H1 (cell line): ENCODE data around the gene RPS21. TPM values are rescaled to one million over a fixed set of nuclear protein-coding genes. Genes with fewer than 3 reads are reported as not detected.

Source experiments
- ATF2 ChIP-seq: IDR thresholded peaks from 2 replicates; pipeline ENCODE4 v1.6.1; 2012; ENCODE audit warnings: low read length, inconsistent platforms
- ATF3 ChIP-seq: IDR thresholded peaks from 2 replicates; pipeline ENCODE4 v1.6.1; 2011; ENCODE audit warnings: low read depth, mild to moderate bottlenecking, low read length; ENCODE audit not compliant: insufficient read depth
- BACH1 ChIP-seq: IDR thresholded peaks from 2 replicates; pipeline ENCODE4 v1.6.1; 2012; ENCODE audit warnings: low read length, improper control_type of control experiment
- CTCF ChIP-seq, 3 experiments: IDR thresholded peaks; 1 replicate in 2 of 3; 2 replicates in 1 of 3; pipeline versions ENCODE4 v1.5.1 to v1.6.1; 2011; ENCODE audit warnings: low read length in 3 of 3, mild to moderate bottlenecking in 3 of 3, inconsistent platforms in 2 of 3, low read depth in 1 of 3, moderate library complexity in 1 of 3; ENCODE audit not compliant: insufficient read depth in 1 of 3; ENCODE audit errors: control extremely low read depth in 1 of 3
- FOSL1 ChIP-seq: IDR thresholded peaks from 2 replicates; pipeline ENCODE4 v1.6.1; 2011; ENCODE audit warnings: mild to moderate bottlenecking, low read depth, low read length, moderate library complexity; ENCODE audit not compliant: insufficient read depth
- GTF2F1 ChIP-seq: IDR thresholded peaks from 2 replicates; pipeline ENCODE4 v1.6.1; 2012; ENCODE audit warnings: low read depth, low read length, improper control_type of control experiment, borderline replicate concordance
- HDAC6 ChIP-seq: IDR thresholded peaks from one replicate; pipeline ENCODE4 v1.7.1; 2012; ENCODE audit warnings: low read depth, mild to moderate bottlenecking, inconsistent platforms, low read length, moderate library complexity
- JUN ChIP-seq: IDR thresholded peaks from 2 replicates; pipeline ENCODE4 v1.6.1; 2011; ENCODE audit warnings: low read depth, mild to moderate bottlenecking, improper control_type of control experiment, low read length
- MAFK ChIP-seq: IDR thresholded peaks from 2 replicates; pipeline ENCODE4 v1.6.1; 2012; ENCODE audit warnings: low read depth, mild to moderate bottlenecking, improper control_type of control experiment, low read length
- NANOG ChIP-seq: IDR thresholded peaks from 2 replicates; pipeline ENCODE4 v1.6.1; 2011; ENCODE audit warnings: low read length, low read depth, mild to moderate bottlenecking, inconsistent platforms; ENCODE audit not compliant: insufficient read depth, poor library complexity, severe bottlenecking
- NRF1 ChIP-seq: IDR thresholded peaks from 2 replicates; pipeline ENCODE4 v1.6.1; 2011; ENCODE audit warnings: mild to moderate bottlenecking, low read depth, low read length, improper control_type of control experiment
- RFX5 ChIP-seq: IDR thresholded peaks from 2 replicates; pipeline ENCODE4 v1.6.1; 2011; ENCODE audit warnings: low read depth, low read length, improper control_type of control experiment, borderline replicate concordance
- RNF2 ChIP-seq: fragments of 200-900, 300-1000 bp; sonication (generic); IDR thresholded peaks from 2 replicates; pipeline ENCODE4 v1.7.1; 2016; ENCODE audit warnings: borderline replicate concordance, low read depth, mild to moderate bottlenecking, antibody characterized with exemption, low read length; ENCODE audit not compliant: poor library complexity, severe bottlenecking; ENCODE audit errors: missing control alignments
- RXRA ChIP-seq: IDR thresholded peaks from 2 replicates; pipeline ENCODE4 v1.6.1; 2011; ENCODE audit warnings: low read depth, mild to moderate bottlenecking, low read length, moderate library complexity; ENCODE audit not compliant: insufficient read depth
- SIN3A ChIP-seq, 2 experiments: IDR thresholded peaks in 1 of 2; conservative IDR thresholded peaks in 1 of 2; 2 replicates each; pipeline ENCODE4 v1.6.1; 2011 to 2012; ENCODE audit warnings: low read length in 2 of 2, improper control_type of control experiment in 1 of 2, low read depth in 1 of 2, mild to moderate bottlenecking in 1 of 2
- SP4 ChIP-seq: IDR thresholded peaks from 2 replicates; pipeline ENCODE4 v1.6.1; 2012; ENCODE audit warnings: low read length, inconsistent platforms
- SUZ12 ChIP-seq: fragments of 200-600 bp; sonication (generic); IDR thresholded peaks from 2 replicates; pipeline ENCODE4 v1.6.1; 2012; ENCODE audit warnings: mild to moderate bottlenecking, inconsistent platforms, low read length, moderate library complexity, mixed read lengths
- YY1 ChIP-seq: IDR thresholded peaks from 2 replicates; pipeline ENCODE4 v1.6.1; 2011; ENCODE audit warnings: low read depth, mild to moderate bottlenecking, low read length
- polyA plus RNA-seq, 7 experiments: library from polyadenylated mRNA; depleted of rRNA in 3 of 7; stranded (reverse) in 5 of 7; unstranded in 2 of 7; fragments of >200 nt in 5 of 7; fragments of 200-250 nt in 2 of 7; gene quantifications; 1 replicate in 5 of 7; 2 replicates in 1 of 7; 4 replicates in 1 of 7; pipeline versions ENCODE4 v1.2.1 to v1.2.3, GENCODE V29; 2011 to 2013; ENCODE audit warnings: missing spikeins in 2 of 7, mixed read lengths in 2 of 7
- total RNA-seq: library from RNA; stranded (reverse); fragmentation: NEBNext Ultra II Directional; extraction: Animal tissue kit (Norgen Biotek cat#: 25700); gene quantifications from 2 replicates; pipeline ENCODE4 v1.2.1, GENCODE V29; 2021

RPS21 gene
- total and polyA plus RNA-seq, 2 of the 8 experiments (the other 6 are each of a cell fraction or from before 2014, with no cell fraction given): 1,787 to 7,219 TPM

GRCh38 chr20:62427172-62428001 lies 40.5 kb downstream of the RPS21 start, which contains the start of gene RBBP8NL (continued):
- TF ChIP-seq HDAC6 (no peak), SP4 (no peak), FOSL1 (no peak), BACH1 (no peak), RFX5 (no peak), ATF3 (no peak), JUN (no peak), NANOG (no peak), NRF1 (no peak), MAFK (no peak), SUZ12 (no peak), ATF2 (no peak), RXRA (no peak), YY1 (peak; percentile 41; the same call in 1 of the 2 replicates), CTCF (IDR thresholded peaks at IDR 0.05; ENCODE audit: control extremely low read depth in 1 of 3, insufficient read depth in 1 of 3, low read depth in 1 of 3, low read length in 3 of 3) (peak in 2 of 3 experiments; percentile 48 to 60; a peak in 3 of 4 replicates), GTF2F1 (no peak), RNF2 (no peak), SIN3A (conservative IDR thresholded peaks at IDR 0.05 in 1 of 2, IDR thresholded peaks at IDR 0.05 in 1 of 2; ENCODE audit: low read depth in 1 of 2, low read length in 2 of 2) (peak; percentile 25 to 56; a peak in 1 of 4 replicates)
